ENCODE data around the gene MAFB.

MAFB gene

GRCh38 chr20:40698744-40699143, 9.7 kb upstream of the MAFB start:
- no peak for DNase-seq

DNA sequence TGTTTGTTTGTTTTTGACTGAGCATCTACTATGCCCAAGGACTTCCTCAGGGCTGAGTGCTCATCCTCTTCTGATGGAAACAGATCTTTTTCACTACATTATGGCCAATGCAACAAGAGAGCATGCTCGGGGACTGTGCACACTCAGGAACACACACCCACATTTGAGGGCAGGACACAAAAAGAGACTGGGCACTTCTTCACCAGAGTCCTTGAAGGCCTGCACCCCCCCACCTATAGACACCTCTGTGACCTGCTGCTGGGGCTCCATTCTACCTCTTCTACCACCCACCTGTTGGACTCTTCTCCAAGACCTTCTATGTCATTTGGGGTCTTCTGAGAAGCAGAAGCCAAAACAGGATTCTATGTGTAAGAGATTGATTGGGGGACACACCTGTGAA, 9.2 kb upstream of the MAFB start:
- no peak for DNase-seq

DNA sequence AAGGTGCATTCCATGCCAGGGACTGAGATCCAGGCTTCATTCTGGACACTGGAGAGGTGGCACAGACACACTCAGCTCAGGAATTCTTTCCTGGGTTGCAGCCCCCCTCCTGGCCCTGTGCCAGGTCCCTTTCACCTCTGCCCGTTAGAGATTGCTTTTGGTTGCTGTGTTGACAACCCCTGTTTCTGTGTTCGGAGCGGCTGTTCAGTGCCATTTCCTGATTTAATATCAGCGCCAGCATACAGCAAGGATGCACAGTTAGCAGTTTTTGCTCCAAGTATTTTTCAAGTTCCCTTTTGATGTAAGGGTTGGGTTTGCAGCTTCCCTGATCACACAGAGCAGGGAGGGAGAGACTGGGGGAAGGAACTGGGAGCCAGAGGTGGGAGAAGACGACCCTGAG, 8.5 kb upstream of the MAFB start:
- DNase-seq: no peak

- DNase-seq: no peak
Observed at GRCh38 chr20:40695214-40695613, 6.2 kb upstream of the MAFB start.

DNA sequence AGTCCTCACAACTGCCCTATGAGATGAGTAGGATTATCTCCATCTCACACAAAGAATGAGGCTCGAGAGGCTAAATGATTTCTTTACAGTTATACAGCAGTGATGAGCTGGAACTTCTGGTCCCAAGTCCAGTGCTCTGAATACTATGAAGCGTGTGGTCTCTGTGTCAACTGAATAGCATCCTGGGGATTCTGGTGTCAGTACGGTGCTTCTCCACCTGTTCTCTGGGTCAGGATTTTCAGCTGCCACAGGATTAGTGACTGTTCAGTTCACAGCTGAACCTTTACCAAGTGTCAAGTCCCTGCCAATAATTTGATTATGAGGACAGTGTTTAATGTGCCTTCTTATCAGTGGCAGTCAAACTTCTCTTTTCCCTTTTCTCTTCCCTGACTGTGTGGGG, 5.2 kb upstream of the MAFB start:
- no peak for DNase-seq

- DNase-seq: no peak
Observed at GRCh38 chr20:40692240-40693011, 3.4 kb upstream of the MAFB start.

GRCh38 chr20:40691566-40692239, 2.7 kb upstream of the MAFB start:
- DNase-seq: no peak

GRCh38 chr20:40690836-40691565, 2.0 kb upstream of the MAFB start:
- DNase-seq: no peak

DNA sequence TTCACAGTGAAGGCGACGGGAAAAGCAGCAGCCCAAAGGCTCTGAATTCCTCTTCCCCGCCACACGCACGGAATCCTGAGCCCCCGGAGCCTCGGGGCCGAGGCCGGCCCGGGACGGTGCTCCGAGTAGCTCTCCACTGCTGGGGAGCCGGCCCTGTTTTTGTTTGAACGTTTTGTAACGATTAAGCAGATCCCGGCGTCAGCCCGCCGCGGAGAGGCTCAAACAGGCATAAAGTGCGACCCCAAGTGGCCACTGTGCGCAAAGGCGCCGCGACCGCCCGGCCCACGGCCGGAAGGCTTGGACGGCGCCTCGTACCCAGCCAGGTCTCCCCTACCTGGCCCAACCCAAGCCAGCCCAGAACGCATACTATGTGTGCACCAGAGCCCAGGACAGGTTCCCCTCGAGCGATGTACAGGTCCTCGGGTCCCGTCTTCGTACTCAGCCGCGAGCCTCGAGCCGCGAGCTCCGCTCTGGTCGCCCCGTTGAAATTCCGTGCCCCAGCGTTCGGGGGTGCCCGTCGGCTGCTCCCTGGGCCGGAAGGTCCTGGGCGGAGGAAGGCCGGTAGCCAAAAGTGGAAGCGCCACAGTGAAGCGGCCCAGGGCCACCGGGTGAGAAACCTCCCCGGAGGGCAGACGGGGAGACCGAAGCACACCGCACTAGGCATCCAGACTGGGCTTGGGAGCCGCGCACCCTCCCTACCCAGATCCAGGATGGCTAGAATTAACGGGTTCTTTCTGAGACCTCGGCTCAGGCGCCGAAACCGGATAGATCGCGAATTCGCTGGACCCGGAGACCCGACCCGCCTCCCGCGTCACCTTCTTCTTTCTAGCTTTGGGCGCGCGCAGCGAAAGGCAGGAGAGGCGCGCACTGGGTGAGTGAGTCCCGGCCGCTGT, 1.2 kb upstream of the MAFB start:
- DNase-seq: peak; percentile 83

DNA sequence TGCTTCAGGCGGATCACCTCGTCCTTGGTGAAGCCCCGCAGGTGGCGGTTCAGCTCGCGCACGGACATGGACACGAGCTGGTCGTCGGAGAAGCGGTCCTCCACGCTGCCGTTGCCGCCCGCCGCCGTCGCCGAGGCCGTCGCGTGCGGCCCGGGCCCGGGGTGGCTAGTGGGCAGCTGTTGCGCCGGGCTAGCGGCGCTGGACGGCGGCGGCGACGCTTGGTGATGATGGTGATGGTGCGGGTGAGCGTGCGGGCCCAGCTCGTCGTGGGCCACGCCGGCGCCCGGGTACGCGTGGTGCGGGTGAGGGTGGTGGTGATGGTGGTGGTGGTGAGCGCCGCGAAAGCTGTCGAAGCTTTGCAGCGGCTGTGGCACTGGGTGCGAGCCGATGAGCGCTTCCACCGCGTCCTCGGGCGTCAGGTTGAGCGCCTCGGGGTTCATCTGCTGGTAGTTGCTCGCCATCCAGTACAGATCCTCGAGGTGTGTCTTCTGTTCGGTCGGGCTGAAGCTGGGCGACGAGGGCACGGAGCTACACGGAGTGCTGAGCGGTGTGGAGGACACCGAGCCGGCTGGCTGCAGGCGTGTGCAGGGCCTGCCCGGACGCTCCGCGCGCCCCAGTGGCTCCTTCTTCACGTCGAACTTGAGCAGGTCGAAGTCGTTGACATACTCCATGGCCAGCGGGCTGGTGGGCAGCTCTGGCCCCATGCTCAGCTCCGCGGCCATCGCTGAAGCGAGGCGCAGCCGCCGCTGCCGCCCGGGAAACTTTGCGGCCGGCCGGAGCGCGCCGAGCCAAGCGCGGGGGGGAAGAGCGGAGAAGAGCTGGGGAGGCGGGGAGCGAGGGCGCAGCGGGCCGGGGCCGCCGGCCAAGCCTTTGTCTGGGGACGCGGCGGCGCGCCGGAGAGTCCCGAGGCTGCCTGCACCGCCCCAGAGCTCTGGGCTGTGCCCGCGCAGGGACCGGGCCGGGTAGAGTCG, 622 bp downstream of the MAFB start:
- no peak for DNase-seq

DNA sequence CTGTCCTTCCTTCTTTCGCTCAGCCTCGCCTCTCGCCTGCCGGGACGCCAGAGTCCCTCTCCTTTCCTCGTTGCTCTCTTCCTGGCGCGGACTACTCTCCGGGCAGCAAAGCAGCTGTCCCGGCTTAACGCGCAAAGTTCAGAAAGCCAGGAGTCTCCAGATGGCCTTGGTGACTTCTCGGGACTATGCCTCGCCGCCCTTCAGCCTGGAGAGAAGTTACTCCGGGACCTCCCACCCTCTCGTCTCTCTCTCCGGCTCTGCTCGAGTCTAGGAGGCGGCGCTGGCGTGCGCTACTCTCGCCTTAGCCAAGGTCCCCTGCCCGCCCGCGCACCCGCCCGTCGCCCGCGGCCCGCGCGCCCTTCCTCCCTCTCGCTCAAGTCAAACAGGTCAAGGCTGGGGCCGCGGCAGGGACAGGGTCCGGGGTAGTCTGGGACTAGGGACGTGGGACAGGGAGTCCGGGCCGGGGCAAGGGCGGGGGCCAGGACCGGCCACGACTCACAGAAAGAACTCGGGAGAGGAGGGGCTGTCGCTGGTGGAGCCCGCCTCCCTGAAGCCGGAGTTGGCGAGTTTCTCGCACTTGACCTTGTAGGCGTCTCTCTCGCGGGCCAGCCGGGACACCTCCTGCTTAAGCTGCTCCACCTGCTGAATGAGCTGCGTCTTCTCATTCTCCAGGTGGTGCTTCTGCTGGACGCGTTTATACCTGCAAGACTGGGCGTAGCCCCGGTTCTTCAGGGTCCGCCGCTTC, 1.5 kb downstream of the MAFB start:
- no peak for DNase-seq

- no peak for DNase-seq
Observed at GRCh38 chr20:40686893-40687292, 2.1 kb downstream of the MAFB start.

DNA sequence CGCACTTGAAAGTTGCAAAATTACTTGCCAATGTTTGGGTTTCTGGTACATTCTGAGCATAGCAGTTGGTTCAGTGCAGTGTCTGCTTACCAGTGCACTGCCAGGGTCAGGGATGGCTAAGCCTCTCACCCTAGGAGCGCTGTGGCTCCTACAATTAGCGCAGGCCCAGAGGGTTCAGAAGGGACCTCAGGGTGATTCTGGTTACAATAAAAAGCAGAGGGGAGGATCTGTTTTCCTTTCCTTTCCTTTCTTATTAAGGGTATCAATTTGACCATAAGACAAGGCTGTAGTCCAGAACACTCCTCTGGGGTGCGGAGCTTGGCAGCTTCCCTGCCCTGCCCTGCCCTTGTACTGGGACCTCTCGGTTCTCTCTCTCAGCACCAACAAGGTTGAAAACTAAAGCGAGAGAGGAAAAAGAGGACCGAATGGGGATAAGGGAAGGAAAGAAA, 2.6 kb downstream of the MAFB start:
- no peak for DNase-seq

DNA sequence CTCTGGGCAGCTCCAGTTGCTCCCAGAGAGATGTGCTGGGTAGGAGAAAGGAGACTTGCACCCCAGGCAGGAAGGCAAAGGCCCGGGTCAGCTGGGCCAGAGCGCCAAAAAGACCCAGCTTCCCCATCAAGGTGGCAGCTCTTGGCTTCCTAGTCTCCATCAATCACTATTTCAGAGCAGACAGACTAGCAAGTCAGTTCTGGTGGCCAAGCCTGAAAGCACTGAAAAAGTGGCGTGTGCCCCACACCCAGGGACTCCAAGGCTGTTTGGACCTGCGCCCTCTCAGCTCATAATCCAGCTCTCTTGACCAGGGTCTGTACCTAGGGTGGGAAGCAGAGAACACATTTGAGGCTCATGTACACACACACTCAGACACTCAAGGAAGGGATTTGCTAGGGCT, 3.7 kb downstream of the MAFB start:
- DNase-seq: no peak

- no peak for DNase-seq
Observed at GRCh38 chr20:40683894-40684268, 5.2 kb downstream of the MAFB start.

GRCh38 chr20:40683221-40683893, 5.7 kb downstream of the MAFB start:
- no peak for DNase-seq

DNA sequence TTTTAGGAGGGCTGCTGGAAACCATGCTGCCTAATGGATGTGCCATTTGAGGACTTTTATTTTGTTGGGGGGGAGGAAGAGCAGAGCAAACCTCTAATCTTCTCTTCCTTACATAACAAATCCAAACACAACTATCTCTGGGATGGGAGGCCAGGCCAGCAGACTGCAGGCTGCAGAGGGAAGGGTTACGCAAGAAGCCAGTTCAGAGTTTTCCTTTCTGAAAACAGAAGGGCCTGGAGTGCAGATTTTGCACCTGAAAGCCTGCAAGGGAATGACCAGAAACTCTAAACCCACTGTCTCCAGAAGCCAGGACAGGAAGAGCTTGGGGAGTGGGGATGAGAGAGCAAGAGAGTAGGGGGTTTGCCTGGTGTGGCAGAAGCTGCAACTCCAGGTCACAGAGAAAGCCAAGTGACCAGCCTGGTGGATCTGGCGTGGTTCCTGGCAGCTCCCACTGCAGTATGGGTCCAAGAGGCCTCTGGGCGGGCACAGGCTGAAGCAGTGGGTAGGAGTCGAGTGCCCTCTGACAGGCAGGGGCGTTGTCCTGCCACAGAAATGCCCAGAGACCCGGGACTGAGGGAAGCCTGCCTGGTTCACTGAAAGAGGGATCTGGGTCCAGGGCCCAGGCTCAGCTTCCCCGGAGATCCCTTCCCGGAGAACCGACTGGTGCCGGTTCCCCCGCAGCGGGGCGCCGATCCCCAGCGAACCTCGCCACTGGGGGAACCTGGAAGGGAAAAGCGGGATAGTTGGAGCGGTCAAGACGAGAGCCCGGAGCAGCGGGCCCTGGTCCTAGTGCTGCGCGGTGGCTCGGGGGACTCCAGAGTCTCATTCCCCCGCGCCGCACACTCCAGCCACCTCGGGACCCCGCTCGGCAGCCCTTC, 6.7 kb downstream of the MAFB start:
- no peak for DNase-seq

GRCh38 chr20:40681684-40682083, 7.4 kb downstream of the MAFB start:
- DNase-seq: no peak

- DNase-seq: no peak
Observed at GRCh38 chr20:40681165-40681564, 7.9 kb downstream of the MAFB start.

Data from activated effector memory CD4-positive, alpha-beta T cell treated with anti-CD3 and anti-CD28 coated beads, Interleukin-2, amount 50 U/mL, for 16 hours (primary cell).